PC-9 (cell line): ENCODE results near the gene ZMAT1. TPM values are rescaled to one million over a fixed set of nuclear protein-coding genes. Genes with fewer than 3 reads are reported as not detected.

Experiments used
- BruUV-seq: library from RNA; stranded (reverse); fragments of 400-500 nt; replicated peaks from 2 replicates; lab custom pipeline; 2021; lab: Mats Ljungman, UMichigan
- CTCF ChIA-PET: fragments of 300-600 bp; sonication (Branson Sonifier 250); formaldehyde crosslinking; loops from one replicate; lab custom pipeline; 2022; ENCODE audit warnings: antibody characterized with exemption; lab: Charles Lee
- POLR2A ChIA-PET: fragments of 300-600 bp; sonication (Branson Sonifier 250); formaldehyde crosslinking; loops from one replicate; lab custom pipeline; 2022; ENCODE audit warnings: antibody characterized with exemption; ENCODE audit not compliant: unreplicated experiment; lab: Charles Lee
- DNase-seq, 2 experiments: peaks; one replicate each; pipeline versions ENCODE4 v3.0.0 to v3.0.0-alpha.2; 2015 to 2022; ENCODE audit warnings: mixed read lengths in 1 of 2
- H2AFZ ChIP-seq: fragments of 200-600 bp; sonication (generic); 2 replicates; pipeline ENCODE4 v1.8.1; 2017; ENCODE audit warnings: antibody characterized with exemption
- H3F3A ChIP-seq: fragments of 200-600 bp; sonication (generic); 2 replicates; pipeline ENCODE4 v1.8.1; 2017; ENCODE audit warnings: antibody characterized with exemption, mild to moderate bottlenecking, low read depth; ENCODE audit not compliant: insufficient read depth
- H3K27ac ChIP-seq: fragments of 200-600 bp; sonication (generic); 2 replicates; pipeline ENCODE4 v1.6.1; 2016; ENCODE audit warnings: mixed run types
- H3K27me3 ChIP-seq: fragments of 200-600 bp; sonication (generic); 2 replicates; pipeline ENCODE4 v1.6.1; 2016; ENCODE audit warnings: low read depth, mixed run types; ENCODE audit not compliant: insufficient read depth
- H3K36me3 ChIP-seq: fragments of 200-600 bp; sonication (generic); 2 replicates; pipeline ENCODE4 v1.6.1; 2016; ENCODE audit warnings: low read depth, mixed run types
- H3K4me1 ChIP-seq: fragments of 200-600 bp; sonication (generic); replicated peaks from 2 replicates; pipeline ENCODE4 v1.6.1; 2016; ENCODE audit warnings: mixed run types; ENCODE audit not compliant: insufficient read depth
- H3K4me2 ChIP-seq: fragments of 200-600 bp; sonication (generic); 2 replicates; pipeline ENCODE4 v1.6.1; 2017; ENCODE audit warnings: mixed run types
- H3K4me3 ChIP-seq: fragments of 200-600 bp; sonication (generic); 2 replicates; pipeline ENCODE4 v1.6.1; 2016; ENCODE audit warnings: mixed run types
- H3K79me2 ChIP-seq: fragments of 200-600 bp; sonication (generic); 2 replicates; pipeline ENCODE4 v1.6.1; 2017; ENCODE audit warnings: low read depth, mixed run types
- H3K9me2 ChIP-seq: fragments of 200-600 bp; sonication (generic); 2 replicates; pipeline ENCODE4 v1.8.1; 2017; ENCODE audit warnings: mild to moderate bottlenecking; ENCODE audit not compliant: insufficient read depth
- H3K9me3 ChIP-seq: fragments of 200-600 bp; sonication (generic); 2 replicates; pipeline ENCODE4 v1.8.1; 2016; ENCODE audit warnings: low read depth; ENCODE audit not compliant: insufficient read depth
- H4K20me1 ChIP-seq: fragments of 200-600 bp; sonication (generic); 2 replicates; pipeline ENCODE4 v1.8.1; 2017; ENCODE audit not compliant: insufficient read depth
- EZH2 ChIP-seq: fragments of 200-600 bp; sonication (generic); IDR thresholded peaks from 2 replicates; pipeline ENCODE4 v1.8.0; 2017; ENCODE audit warnings: antibody characterized with exemption, low read depth
- intact Hi-C: fragments of 100-400 bp; cut with micrococcal nuclease; formaldehyde crosslinking; loops from one replicate; pipeline ENCODE4 v1.10.0; 2022; ENCODE audit not compliant: unreplicated experiment
- total RNA-seq: library from RNA; stranded (reverse); gene quantifications from 2 replicates; pipeline ENCODE4 v1.2.3, GENCODE V29; 2021
- TF ChIP-seq, protein P1 (sequence below): fragments of 200-600 bp; sonication (generic); conservative IDR thresholded peaks from 2 replicates; pipeline ENCODE4 v1.6.1; 2017; ENCODE audit warnings: mixed run types, antibody characterized with exemption, mild to moderate bottlenecking, moderate library complexity

Gene ZMAT1
- total RNA-seq, 1 experiment from 2014 or later = not detected

DNA sequence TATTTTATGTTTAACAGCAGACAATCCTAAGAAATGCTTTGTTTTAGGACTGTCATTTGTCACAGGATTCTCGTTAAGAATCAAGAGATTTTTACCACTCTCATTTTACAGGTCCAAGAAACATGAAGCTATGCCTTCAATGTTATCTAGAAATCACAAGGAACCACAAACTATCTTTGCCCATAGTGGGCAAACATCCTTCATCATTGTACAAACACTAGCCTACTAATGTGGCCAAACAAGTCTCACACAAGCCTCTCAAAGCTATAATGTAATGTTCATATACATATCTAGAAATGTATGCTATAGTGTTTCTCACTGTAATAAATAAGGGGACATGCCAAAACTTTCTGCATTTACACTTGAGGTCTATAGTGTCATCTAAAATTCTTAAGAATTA lies 26.8 kb downstream of the ZMAT1 start:
- Histone ChIP-seq H4K20me1 (no peaks in the 10 kb centered on the region), H3K9me3 (no peaks in the 10 kb centered on the region), H3F3A (no peaks in the 10 kb centered on the region), H2AFZ (no peak overlapping the region), H3K4me3 (no peak overlapping the region), H3K27ac (no peak overlapping the region), H3K4me1 (no peaks in the 10 kb centered on the region), H3K79me2 (no peaks in the 10 kb centered on the region), H3K4me2 (no peak overlapping the region), H3K27me3 (no peaks in the 10 kb centered on the region), H3K9me2 (no peaks in the 10 kb centered on the region), H3K36me3 (no peaks in the 10 kb centered on the region)
- ChIA-PET CTCF (no interaction called here), POLR2A (no interaction called here)
- DNase-seq = no peak
- BruUV-seq = no TSS peak
- intact Hi-C loops = no loop called here
- TF ChIP-seq EZH2 = no peak
- TF ChIP-seq, protein P1, sequence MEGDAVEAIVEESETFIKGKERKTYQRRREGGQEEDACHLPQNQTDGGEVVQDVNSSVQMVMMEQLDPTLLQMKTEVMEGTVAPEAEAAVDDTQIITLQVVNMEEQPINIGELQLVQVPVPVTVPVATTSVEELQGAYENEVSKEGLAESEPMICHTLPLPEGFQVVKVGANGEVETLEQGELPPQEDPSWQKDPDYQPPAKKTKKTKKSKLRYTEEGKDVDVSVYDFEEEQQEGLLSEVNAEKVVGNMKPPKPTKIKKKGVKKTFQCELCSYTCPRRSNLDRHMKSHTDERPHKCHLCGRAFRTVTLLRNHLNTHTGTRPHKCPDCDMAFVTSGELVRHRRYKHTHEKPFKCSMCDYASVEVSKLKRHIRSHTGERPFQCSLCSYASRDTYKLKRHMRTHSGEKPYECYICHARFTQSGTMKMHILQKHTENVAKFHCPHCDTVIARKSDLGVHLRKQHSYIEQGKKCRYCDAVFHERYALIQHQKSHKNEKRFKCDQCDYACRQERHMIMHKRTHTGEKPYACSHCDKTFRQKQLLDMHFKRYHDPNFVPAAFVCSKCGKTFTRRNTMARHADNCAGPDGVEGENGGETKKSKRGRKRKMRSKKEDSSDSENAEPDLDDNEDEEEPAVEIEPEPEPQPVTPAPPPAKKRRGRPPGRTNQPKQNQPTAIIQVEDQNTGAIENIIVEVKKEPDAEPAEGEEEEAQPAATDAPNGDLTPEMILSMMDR = no peak

Other genes starting within 250 kb of the ZMAT1 start
- not detected in 2 replicates for gene TCEAL2, start 193.7 kb upstream of the ZMAT1 start, total RNA-seq
- not detected in 2 replicates for gene TCEAL6, start 210.5 kb upstream of the ZMAT1 start, total RNA-seq
- not detected in 2 replicates for gene BEX5, start 223.9 kb upstream of the ZMAT1 start, total RNA-seq